Activated naive CD4-positive, alpha-beta T cell treated with anti-CD3 and anti-CD28 coated beads, Interleukin-2, amount 10 ng/mL, durations not matched to agents 7 days and 5 days (primary cell): Measurements from ENCODE around the gene HMGCS2.
"Not testable (repeated sequence)": the region's sequence is repeated elsewhere in the genome, so short reads cannot be mapped to it uniquely, and the experiment has no call there.

Experiments used
- CTCF ChIA-PET: fragments of 350-600 bp; sonication (Branson Sonifier 250); formaldehyde crosslinking; loops from one replicate; lab custom pipeline; 2021; ENCODE audit warnings: antibody characterized with exemption; lab: Charles Lee
- DNase-seq: peaks from one replicate; pipeline ENCODE4 v3.0.0-alpha.2; 2020
- H3K27ac Mint-ChIP-seq: one replicate; pipeline ENCODE4 v1.8.0; 2021; ENCODE audit warnings: mild to moderate bottlenecking, moderate library complexity, mixed read lengths
- H3K27me3 Mint-ChIP-seq: one replicate; pipeline ENCODE4 v1.8.0; 2021; ENCODE audit warnings: mild to moderate bottlenecking, mixed read lengths
- H3K36me3 Mint-ChIP-seq: one replicate; pipeline ENCODE4 v1.8.0; 2021; ENCODE audit warnings: mixed read lengths
- H3K4me1 Mint-ChIP-seq: one replicate; pipeline ENCODE4 v1.8.0; 2021; ENCODE audit warnings: mixed read lengths
- H3K4me3 Mint-ChIP-seq: one replicate; pipeline ENCODE4 v1.8.0; 2021; ENCODE audit warnings: mild to moderate bottlenecking, moderate library complexity, mixed read lengths
- H3K9me3 Mint-ChIP-seq: one replicate; pipeline ENCODE4 v1.8.0; 2021; ENCODE audit warnings: mixed read lengths

Gene HMGCS2

GRCh38 chr1:119725626-119726025, 43.1 kb downstream of the HMGCS2 start:
- CTCF ChIA-PET, result no interaction called here
- no peak overlapping the region for H3K4me3 Mint-ChIP-seq
- H3K27me3 Mint-ChIP-seq, result no peaks in the 10 kb centered on the region
- no peak for DNase-seq
- no peaks in the 10 kb centered on the region for H3K9me3 Mint-ChIP-seq
- H3K36me3 Mint-ChIP-seq, result peaks cover 58% of the 10 kb centered on the region
- peaks cover 4% of the 10 kb centered on the region for H3K4me1 Mint-ChIP-seq
- peak overlapping the region; percentile 78 for H3K27ac Mint-ChIP-seq

DNA sequence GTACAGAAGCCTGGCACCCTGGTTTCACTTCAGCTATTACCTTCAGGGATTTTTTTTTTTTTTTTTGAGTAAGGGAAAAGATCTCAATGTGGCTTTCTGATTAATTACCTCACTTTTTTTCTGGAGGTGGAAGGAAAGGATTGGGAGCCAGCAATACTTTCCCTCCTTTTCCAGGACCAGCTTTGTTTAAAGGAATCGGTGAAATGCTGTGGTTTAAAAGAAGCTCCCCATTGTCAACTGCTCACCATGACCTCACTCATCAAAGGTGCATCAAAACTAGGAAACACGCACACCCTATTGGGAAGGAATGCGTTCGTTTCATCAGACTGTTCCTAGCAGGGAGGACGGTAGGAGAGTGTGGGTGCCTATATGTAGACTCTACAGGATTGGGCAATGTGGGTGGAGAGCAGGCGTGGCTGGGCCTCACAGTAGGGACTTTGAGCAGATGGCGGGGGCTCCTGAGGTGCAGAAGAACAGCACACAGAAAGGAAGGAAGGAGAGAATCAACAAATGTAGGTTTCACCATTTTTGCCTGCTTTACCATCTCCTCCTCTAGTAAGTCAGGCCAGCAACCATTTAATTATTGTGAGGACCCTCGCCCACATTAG, 44.0 kb downstream of the HMGCS2 start:
- Mint-ChIP-seq H3K36me3 (peaks cover 51% of the 10 kb centered on the region), H3K9me3 (no peaks in the 10 kb centered on the region), H3K4me3 (no peak overlapping the region), H3K27ac (peak overlapping the region; percentile 78), H3K4me1 (peaks cover 4% of the 10 kb centered on the region), H3K27me3 (no peaks in the 10 kb centered on the region)
- no peak for DNase-seq
- CTCF ChIA-PET, result no interaction called here

GRCh38 chr1:119721896-119722295, 46.8 kb downstream of the HMGCS2 start:
- peaks cover 47% of the 10 kb centered on the region for H3K36me3 Mint-ChIP-seq
- CTCF ChIA-PET, result no interaction called here
- peaks cover 15% of the 10 kb centered on the region for H3K4me1 Mint-ChIP-seq
- no peaks in the 10 kb centered on the region for H3K27me3 Mint-ChIP-seq
- no peak overlapping the region for H3K27ac Mint-ChIP-seq
- H3K4me3 Mint-ChIP-seq, result no peak overlapping the region
- no peak for DNase-seq
- H3K9me3 Mint-ChIP-seq, result no peaks in the 10 kb centered on the region

GRCh38 chr1:119720866-119721440, 47.8 kb downstream of the HMGCS2 start:
- no peak for DNase-seq
- peaks cover 4% of the 10 kb centered on the region for H3K27me3 Mint-ChIP-seq
- peaks cover 20% of the 10 kb centered on the region for H3K4me1 Mint-ChIP-seq
- H3K9me3 Mint-ChIP-seq, result no peaks in the 10 kb centered on the region
- CTCF ChIA-PET, result no interaction called here
- H3K36me3 Mint-ChIP-seq, result peaks cover 47% of the 10 kb centered on the region
- H3K4me3 Mint-ChIP-seq, result no peak overlapping the region
- no peak overlapping the region for H3K27ac Mint-ChIP-seq

DNA sequence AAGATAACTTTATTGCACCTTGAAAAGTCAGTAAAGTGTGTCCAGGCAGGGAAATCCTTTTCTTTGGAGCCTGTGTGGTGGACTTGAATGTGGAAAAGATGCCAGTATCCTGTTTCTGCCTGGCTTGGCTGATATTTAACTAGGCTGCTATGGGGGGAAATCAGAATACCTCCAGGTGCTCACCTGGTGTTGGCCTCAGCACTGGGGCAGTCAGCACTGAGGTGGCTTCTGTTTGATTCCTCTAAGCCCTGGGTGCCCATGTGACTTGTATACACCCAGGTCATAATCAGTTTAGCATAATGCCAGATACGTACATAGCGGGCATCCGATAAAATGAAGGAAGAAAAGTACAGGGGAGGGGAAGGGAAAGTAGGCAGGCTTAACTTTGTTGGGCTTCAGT, 49.7 kb downstream of the HMGCS2 start:
- no peak overlapping the region for H3K27ac Mint-ChIP-seq
- H3K4me3 Mint-ChIP-seq, result no peak overlapping the region
- peaks cover 4% of the 10 kb centered on the region for H3K27me3 Mint-ChIP-seq
- H3K9me3 Mint-ChIP-seq, result no peaks in the 10 kb centered on the region
- no peak for DNase-seq
- peaks cover 43% of the 10 kb centered on the region for H3K36me3 Mint-ChIP-seq
- H3K4me1 Mint-ChIP-seq, result peaks cover 35% of the 10 kb centered on the region
- CTCF ChIA-PET, result no interaction called here

DNA sequence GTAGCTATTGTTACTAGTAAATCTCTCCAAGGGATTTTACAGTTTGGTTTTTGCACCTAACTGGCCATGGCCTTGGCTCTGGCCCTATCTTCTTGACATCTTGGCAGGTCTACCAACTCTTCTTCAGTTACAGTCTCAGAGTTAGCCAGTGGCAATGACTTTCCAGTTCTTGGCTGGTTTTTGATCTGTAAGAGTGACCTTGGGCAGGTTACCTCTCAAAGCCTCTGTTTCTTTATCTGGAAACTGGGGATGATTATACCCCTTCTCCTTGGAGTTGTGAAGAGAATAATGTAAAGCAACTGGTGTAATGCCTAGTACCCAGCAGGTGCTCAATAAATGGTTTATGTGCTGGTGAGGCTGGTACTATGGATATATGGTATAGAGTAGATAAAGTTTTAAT, 50.3 kb downstream of the HMGCS2 start:
- Mint-ChIP-seq H3K9me3 (no peaks in the 10 kb centered on the region), H3K27me3 (peaks cover 4% of the 10 kb centered on the region), H3K27ac (no peak overlapping the region), H3K4me3 (no peak overlapping the region), H3K36me3 (peaks cover 42% of the 10 kb centered on the region), H3K4me1 (peaks cover 41% of the 10 kb centered on the region)
- DNase-seq, result no peak
- CTCF ChIA-PET, result no interaction called here

DNA sequence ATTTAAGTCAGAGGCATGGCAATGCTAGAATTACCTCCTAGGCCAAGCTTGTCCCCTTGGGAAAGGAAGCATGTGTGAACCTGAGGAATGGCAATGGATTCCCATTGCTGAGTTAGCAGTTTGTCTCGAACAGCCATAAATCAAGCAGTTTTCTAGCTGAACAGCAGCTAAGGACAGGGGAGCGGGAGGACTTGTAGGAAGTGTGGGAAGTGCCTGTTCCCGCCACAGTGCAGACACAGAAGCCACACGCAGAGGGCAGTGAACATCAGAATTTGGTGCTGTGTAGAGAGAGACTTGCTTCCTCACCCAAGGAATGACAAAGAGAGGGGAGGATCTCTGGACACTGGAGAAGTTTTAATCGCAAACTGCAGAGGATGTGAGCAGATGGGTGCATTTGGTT, 53.2 kb downstream of the HMGCS2 start:
- Mint-ChIP-seq H3K4me1 (peaks cover 51% of the 10 kb centered on the region), H3K4me3 (no peak overlapping the region), H3K27ac (no peak overlapping the region), H3K9me3 (no peaks in the 10 kb centered on the region), H3K27me3 (peaks cover 9% of the 10 kb centered on the region), H3K36me3 (peaks cover 28% of the 10 kb centered on the region)
- DNase-seq, result no peak
- CTCF ChIA-PET, result no interaction called here

DNA sequence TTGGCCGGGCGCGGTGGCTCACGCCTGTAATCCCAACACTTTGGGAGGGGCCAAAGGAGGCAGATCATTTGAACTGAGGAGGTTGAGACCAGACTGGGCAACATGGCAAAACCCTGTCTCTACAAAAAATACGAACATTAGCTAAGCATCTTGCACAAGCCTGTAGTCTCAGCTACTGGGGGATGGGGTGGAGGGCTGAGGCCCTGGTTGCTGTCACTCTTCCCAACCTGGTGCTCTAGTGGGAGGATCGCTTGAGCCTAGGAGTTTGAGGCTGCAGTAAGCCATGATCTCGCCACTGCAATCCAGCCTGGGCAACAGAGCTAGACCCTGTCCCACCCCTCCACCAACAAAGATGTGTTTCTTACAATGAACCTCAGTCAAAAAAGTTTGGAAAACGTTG, 54.1 kb downstream of the HMGCS2 start:
- Mint-ChIP-seq H3K27ac (no peak overlapping the region), H3K27me3 (peaks cover 17% of the 10 kb centered on the region), H3K9me3 (no peaks in the 10 kb centered on the region), H3K4me1 (peaks cover 51% of the 10 kb centered on the region), H3K36me3 (peaks cover 28% of the 10 kb centered on the region), H3K4me3 (no peak overlapping the region)
- no peak for DNase-seq
- CTCF ChIA-PET, result interaction anchor here (1.0 kb wide), 1 partner anchor 16 kb away, joined by 3 read pairs; no protein-coding TSS in a partner anchor

GRCh38 chr1:119713749-119714456, 54.8 kb downstream of the HMGCS2 start:
- Mint-ChIP-seq H3K27me3 (peaks cover 24% of the 10 kb centered on the region), H3K4me3 (peak overlapping the region; percentile 83), H3K36me3 (peaks cover 28% of the 10 kb centered on the region), H3K27ac (no peak overlapping the region), H3K4me1 (peaks cover 50% of the 10 kb centered on the region), H3K9me3 (no peaks in the 10 kb centered on the region)
- no peak for DNase-seq
- CTCF ChIA-PET, result interaction anchor here (1.0 kb wide), 1 partner anchor 17 kb away, joined by 3 read pairs; no protein-coding TSS in a partner anchor

DNA sequence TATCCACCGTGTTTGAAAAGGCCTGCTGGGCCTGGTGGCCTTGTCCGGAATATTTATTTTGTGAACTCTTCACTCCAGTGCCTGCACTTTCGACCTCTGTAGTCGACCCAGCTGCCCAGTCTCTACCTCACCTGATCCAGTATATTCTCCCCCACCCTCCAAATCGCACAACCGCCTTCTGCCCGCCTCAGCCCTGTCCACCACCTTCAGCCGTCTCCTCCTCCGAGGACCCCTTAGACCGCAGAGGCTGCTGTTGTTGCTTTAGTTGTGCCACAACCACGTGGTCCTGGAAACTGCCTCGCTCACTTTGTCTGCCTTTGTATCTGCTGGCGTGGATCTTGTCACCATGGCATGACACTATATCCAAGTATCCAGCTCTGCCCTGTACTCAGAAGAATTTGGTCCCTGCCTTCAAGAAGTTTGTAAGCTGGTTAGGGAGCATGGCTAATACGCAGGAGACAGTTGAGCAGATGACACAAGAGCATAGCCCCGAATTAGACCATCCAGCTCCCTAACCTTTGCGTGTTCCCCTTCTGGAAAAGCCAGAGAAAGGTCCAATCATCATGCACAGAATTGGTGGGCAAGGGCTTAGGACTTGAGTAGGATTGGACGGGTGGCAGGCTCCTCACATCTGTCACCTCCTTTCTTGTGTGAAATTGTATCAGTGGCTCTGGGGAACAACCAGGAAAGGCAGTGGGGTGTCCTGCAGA, 55.5 kb downstream of the HMGCS2 start:
- H3K4me1 Mint-ChIP-seq, result peaks cover 45% of the 10 kb centered on the region
- CTCF ChIA-PET, result no interaction called here
- H3K36me3 Mint-ChIP-seq, result peaks cover 21% of the 10 kb centered on the region
- H3K27me3 Mint-ChIP-seq, result peaks cover 30% of the 10 kb centered on the region
- H3K9me3 Mint-ChIP-seq, result no peaks in the 10 kb centered on the region
- H3K4me3 Mint-ChIP-seq, result peak overlapping the region; percentile 83
- H3K27ac Mint-ChIP-seq, result peak overlapping the region; percentile 57
- no peak for DNase-seq

DNA sequence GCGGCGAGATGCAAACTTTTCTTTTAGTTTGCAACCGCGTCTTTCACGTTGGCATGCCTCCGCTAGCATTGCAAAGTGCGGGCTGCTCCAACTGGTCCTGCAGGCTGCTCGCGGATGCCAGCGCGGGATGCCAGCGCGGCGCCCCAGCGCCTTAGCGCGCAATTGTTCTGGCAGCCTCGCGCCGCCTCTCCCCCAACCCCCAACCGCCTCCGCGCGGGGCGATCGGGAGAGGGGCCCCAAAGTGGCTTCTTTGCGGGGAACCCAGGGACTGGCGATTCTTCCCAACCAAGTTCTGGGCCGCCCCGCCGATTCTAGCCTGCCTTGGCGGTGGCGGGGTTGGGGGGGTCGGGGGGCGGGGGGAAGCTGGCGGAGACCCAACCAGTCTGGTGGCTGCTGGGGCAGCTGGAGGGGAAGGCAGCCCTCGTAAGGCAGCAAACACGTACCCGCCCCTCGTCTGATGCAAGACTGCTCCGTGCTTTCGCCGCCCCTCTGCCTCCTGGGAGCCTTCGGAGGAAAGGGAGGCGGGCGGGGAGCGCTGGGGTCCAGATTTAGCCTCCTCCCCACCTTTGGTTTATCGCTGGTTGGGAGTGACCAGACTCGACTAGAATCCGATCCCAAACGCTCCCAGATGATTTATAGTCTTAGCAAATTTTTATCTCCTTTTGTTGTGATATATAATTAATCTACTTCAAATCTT, 56.2 kb downstream of the HMGCS2 start:
- H3K27ac Mint-ChIP-seq, result peak overlapping the region; percentile 82
- peaks cover 18% of the 10 kb centered on the region for H3K36me3 Mint-ChIP-seq
- peak; percentile 72 for DNase-seq
- no peaks in the 10 kb centered on the region for H3K9me3 Mint-ChIP-seq
- peaks cover 41% of the 10 kb centered on the region for H3K4me1 Mint-ChIP-seq
- peaks cover 34% of the 10 kb centered on the region for H3K27me3 Mint-ChIP-seq
- peak overlapping the region; percentile 84 for H3K4me3 Mint-ChIP-seq
- CTCF ChIA-PET, result no interaction called here

DNA sequence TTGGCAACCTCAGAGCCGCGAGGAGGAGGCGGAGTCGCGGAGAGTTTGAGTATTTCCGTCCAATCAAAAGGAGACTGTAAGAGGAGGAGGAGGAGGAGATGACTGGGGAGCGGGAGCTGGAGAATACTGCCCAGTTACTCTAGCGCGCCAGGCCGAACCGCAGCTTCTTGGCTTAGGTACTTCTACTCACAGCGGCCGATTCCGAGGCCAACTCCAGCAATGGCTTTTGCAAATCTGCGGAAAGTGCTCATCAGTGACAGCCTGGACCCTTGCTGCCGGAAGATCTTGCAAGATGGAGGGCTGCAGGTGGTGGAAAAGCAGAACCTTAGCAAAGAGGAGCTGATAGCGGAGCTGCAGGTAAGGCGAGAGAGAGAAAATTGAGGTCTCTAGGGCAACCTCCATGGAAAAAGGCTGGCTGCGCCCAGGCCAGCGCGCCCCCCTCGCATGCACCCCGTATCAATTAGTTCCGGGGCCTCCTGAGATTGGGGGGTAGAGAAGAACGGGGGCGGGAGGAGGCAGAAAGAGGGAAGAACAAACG, 56.8 kb downstream of the HMGCS2 start, which contains the start of gene PHGDH:
PHGDH (plus strand) TSS at position 131 of the 538 bp plus-strand sequence; CDS start at position 220, 89 bp downstream.
- peaks cover 35% of the 10 kb centered on the region for H3K27me3 Mint-ChIP-seq
- H3K4me3 Mint-ChIP-seq, result peak within 1 kb of the TSS; percentile 84
- CTCF ChIA-PET, result interaction anchor here (0.6 kb wide), 1 partner anchor 9 kb away, joined by 3 read pairs; no protein-coding TSS in a partner anchor
- peak; percentile 81 for DNase-seq
- peaks cover 40% of the 10 kb centered on the region for H3K4me1 Mint-ChIP-seq
- peak within 1 kb of the TSS; percentile 82 for H3K27ac Mint-ChIP-seq
- H3K9me3 Mint-ChIP-seq, result no peaks in the 10 kb centered on the region
- peaks cover 17% of the 10 kb centered on the region for H3K36me3 Mint-ChIP-seq

DNA sequence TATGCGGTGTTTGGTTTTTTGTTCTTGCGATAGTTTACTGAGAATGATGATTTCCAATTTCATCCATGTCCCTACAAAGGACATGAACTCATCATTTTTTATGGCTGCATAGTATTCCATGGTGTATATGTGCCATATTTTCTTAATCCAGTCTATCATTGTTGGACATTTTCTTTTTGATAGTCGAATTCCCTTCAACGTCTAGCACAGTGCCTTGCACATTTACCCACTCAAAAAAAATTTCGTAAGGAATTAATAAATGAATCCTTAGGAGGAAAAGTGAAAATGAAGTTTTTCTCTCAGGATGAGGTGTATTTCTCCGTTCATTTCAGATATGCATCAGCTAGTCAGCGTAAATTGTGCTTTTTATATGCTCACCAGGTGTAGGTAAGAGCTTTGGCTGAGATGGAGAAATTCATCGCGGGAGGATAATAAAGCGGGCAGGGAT, 57.3 kb downstream of the HMGCS2 start:
- CTCF ChIA-PET, result interaction anchor here (0.6 kb wide), 1 partner anchor 8 kb away, joined by 3 read pairs; no protein-coding TSS in a partner anchor
- H3K9me3 Mint-ChIP-seq, DNase-seq: not testable (repeated sequence)
- Mint-ChIP-seq H3K36me3 (peaks cover 17% of the 10 kb centered on the region), H3K27ac (peak overlapping the region; percentile 82), H3K27me3 (peaks cover 33% of the 10 kb centered on the region), H3K4me1 (peaks cover 39% of the 10 kb centered on the region), H3K4me3 (peak overlapping the region; percentile 84)
